Astrocyte of the cerebellum (primary cell): Measurements from ENCODE around the gene ACOX2.

Experiments
- DNase-seq: peaks from one replicate; pipeline ENCODE4 v3.0.0-alpha.2; 2011; ENCODE audit warnings: low read depth
- H3K4me3 ChIP-seq: 2 replicates; pipeline ENCODE4 v1.5.1; 2011; ENCODE audit warnings: mild to moderate bottlenecking, low read depth, low read length, moderate library complexity
- CTCF ChIP-seq: IDR thresholded peaks from 2 replicates; pipeline ENCODE4 v1.5.1; 2012; ENCODE audit warnings: low read length, low read depth, moderate library complexity, mild to moderate bottlenecking; ENCODE audit errors: missing control alignments
- in situ Hi-C: cut with HindIII; loops from 2 replicates; pipeline ENCODE4 v1.10.0; 2017; ENCODE audit warnings: low sequenced_read_pairs

ACOX2 gene

DNA sequence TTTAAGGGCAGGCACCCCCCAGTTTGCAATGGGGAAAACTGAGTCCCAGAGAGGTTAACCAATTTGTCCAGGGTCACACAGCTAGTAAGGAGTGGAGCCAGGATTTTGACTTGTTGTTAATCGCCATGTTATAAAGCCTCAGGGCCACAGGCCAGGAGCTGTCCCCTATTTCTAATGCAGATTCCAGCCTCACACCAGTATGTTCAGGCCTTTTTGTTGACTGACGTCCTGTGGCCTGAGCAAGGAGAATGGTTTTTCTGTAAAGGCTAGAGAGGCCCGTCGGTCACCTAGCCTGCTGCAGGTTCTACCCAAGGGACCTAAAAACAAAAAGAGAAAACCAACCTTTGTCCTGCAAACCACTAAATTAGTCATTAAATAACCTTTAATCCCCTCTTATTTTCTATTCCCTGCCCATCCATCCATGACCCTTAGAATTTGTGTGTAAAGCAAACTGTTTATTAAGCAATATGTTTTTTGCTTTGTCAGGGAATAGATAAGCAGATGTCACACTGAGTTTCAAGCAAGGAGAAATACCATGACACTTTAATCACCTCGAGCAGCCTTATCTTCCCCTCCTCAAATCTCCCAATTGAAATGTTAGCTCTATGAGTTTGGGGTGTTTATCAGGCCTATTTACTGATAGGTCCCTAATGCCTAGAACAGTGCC is 14.1 kb downstream of the ACOX2 start:
- in situ Hi-C loops = no loop called here
- TF ChIP-seq CTCF = no peak
- H3K4me3 ChIP-seq = no peak overlapping the region
- no peak for DNase-seq

- H3K4me3 ChIP-seq = no peak overlapping the region
- no peak for DNase-seq
- TF ChIP-seq CTCF = no peak
- in situ Hi-C loops = no loop called here
Observed at GRCh38 chr3:58521917-58522631, 14.9 kb downstream of the ACOX2 start.

DNA sequence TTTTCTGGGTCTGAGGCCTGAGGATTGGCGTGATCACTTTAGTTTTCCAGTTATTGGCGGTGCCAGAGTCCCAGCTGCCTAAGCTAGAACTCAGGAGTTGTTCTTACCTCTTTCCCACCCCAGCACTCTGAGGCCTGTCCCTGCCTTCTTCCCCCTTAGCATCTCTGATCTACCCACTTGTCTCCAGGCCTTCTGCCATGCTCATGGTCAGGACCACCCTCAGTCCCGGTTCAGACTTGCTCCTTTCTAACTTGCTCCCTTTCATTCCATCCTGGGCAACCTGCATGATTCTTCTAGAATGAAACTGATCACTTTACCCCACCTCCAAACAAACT is 15.7 kb downstream of the ACOX2 start:
- in situ Hi-C loops = no loop called here
- H3K4me3 ChIP-seq = no peak overlapping the region
- DNase-seq = no peak
- no peak for TF ChIP-seq CTCF

GRCh38 chr3:58520403-58521335 is 16.3 kb downstream of the ACOX2 start:
- H3K4me3 ChIP-seq = no peak overlapping the region
- DNase-seq = no peak
- in situ Hi-C loops = no loop called here
- no peak for TF ChIP-seq CTCF

GRCh38 chr3:58519668-58520402 is 17.2 kb downstream of the ACOX2 start:
- in situ Hi-C loops = no loop called here
- no peak for TF ChIP-seq CTCF
- H3K4me3 ChIP-seq = no peak overlapping the region
- DNase-seq = no peak

DNA sequence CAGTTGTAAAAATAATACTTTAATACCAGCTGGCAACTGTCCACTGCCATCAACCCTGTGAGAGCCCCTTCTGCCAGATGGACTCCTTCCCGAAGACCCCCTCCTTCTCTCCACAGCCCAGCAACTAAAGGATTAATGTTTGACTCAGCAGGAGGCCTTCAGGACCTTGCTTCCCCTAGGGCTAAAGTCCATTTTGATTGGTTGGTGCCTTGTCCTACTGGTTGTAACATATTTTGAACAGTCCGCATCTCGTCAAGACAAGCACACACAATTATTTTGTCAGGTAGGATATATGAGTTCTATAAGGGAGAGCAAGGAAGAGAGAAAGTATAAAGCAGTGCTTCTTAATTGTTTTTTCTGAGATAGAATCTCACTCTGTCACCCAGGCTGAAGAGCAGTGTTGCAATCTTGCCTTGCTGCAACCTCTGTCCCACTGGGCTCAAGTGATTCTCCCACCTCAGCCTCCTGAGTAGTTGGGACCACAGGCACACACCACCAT is 18.6 kb downstream of the ACOX2 start:
- no peak for DNase-seq
- in situ Hi-C loops = no loop called here
- no peak overlapping the region for H3K4me3 ChIP-seq
- TF ChIP-seq CTCF = no peak
